A549 (cell line): ENCODE measurements around the gene MBLAC1. TPM values are rescaled to one million over a fixed set of nuclear protein-coding genes. Genes with fewer than 3 reads are reported as not detected.
"Not testable (repeated sequence)": the region's sequence is repeated elsewhere in the genome, so short reads cannot be mapped to it uniquely, and the experiment has no call there.

Source experiments
- ATAC-seq, 2 experiments: fragments of 200-7000 bp in 1 of 2; fragments of >200 bp in 1 of 2; cut with Nextera tagmentation in 1 of 2; cut with Tn5 transposase in 1 of 2; 3 replicates each; pipeline versions ENCODE4 v1.8.0 to v1.9.1; 2018 to 2020; ENCODE audit warnings: mild to moderate bottlenecking in 1 of 2, moderate library complexity in 1 of 2
- CTCF ChIA-PET: fragments of 300-600 bp; sonication (Branson Sonifier 250); formaldehyde crosslinking; extraction: SDS; loops from one replicate; lab custom pipeline; 2021; ENCODE audit warnings: antibody characterized with exemption, inconsistent platforms; lab: Yijun Ruan, JAX
- POLR2A ChIA-PET: fragments of 350-600 bp; formaldehyde crosslinking; extraction: SDS; loops from one replicate; lab custom pipeline; 2021; ENCODE audit warnings: antibody characterized with exemption, inconsistent platforms; lab: Yijun Ruan, JAX
- DNase-seq, 2 experiments: peaks; one replicate each; pipeline versions ENCODE4 v3.0.0 to v3.0.0-alpha.2; 2011 to 2016; ENCODE audit warnings: low read depth in 1 of 2, low spot score in 1 of 2
- FAIRE-seq: peaks from 2 replicates; lab custom pipeline; 2011; peaks lifted over from hg19 to GRCh38; lab: Jason Lieb, UNC
- H3K27ac ChIP-seq, 2 experiments: fragments of >200 bp; sonication (Bioruptor Twin); formaldehyde crosslinking; 3 replicates each; pipeline ENCODE4 v1.5.1; 2016 to 2017
- H3K4me1 ChIP-seq: fragments of >200 bp; sonication (Bioruptor Twin); formaldehyde crosslinking; 3 replicates; pipeline ENCODE4 v1.6.1; 2016
- H3K4me2 ChIP-seq: fragments of >200 bp; sonication (Bioruptor Twin); formaldehyde crosslinking; 3 replicates; pipeline ENCODE4 v1.6.1; 2016
- H3K4me3 ChIP-seq: fragments of >200 bp; sonication (Bioruptor Twin); formaldehyde crosslinking; 3 replicates; pipeline ENCODE4 v1.5.1; 2016
- H3K9me3 ChIP-seq: fragments of >200 bp; sonication (Bioruptor Twin); formaldehyde crosslinking; 3 replicates; pipeline ENCODE4 v1.6.1; 2016
- CBX8 ChIP-seq: fragments of 200-600 bp; sonication (generic); IDR thresholded peaks from 2 replicates; pipeline ENCODE4 v1.6.1; 2016
- CEBPB ChIP-seq, 2 experiments: fragments of >200 bp in 1 of 2; sonication (Bioruptor Twin) in 1 of 2; formaldehyde crosslinking in 1 of 2; IDR thresholded peaks; 2 replicates each; pipeline ENCODE4 v1.6.1; 2012 to 2016
- FOSL2 ChIP-seq, 2 experiments: fragments of 450-650 bp in 1 of 2; fragments of >200 bp in 1 of 2; sonication (Bioruptor Twin) in 1 of 2; formaldehyde crosslinking; IDR thresholded peaks; 2 replicates each; pipeline versions ENCODE4 v1.5.0 to v1.6.1; 2016 to 2020; ENCODE audit warnings: mild to moderate bottlenecking in 1 of 2, moderate library complexity in 1 of 2
- FOXS1 ChIP-seq: fragments of 250-450 bp; sonication (Bioruptor Pico); IDR thresholded peaks from 2 replicates; pipeline ENCODE4 v1.5.0; 2020; ENCODE audit warnings: mild to moderate bottlenecking, moderate library complexity
- GATA3 ChIP-seq: IDR thresholded peaks from 2 replicates; pipeline ENCODE4 v1.6.1; 2012; ENCODE audit warnings: borderline replicate concordance
- HDAC2 ChIP-seq: fragments of 200-600 bp; sonication (generic); IDR thresholded peaks from 2 replicates; pipeline ENCODE4 v1.6.1; 2016
- HEYL ChIP-seq: fragments of 250-450 bp; sonication (Bioruptor Pico); IDR thresholded peaks from 2 replicates; pipeline ENCODE4 v1.8.0; 2021; ENCODE audit warnings: mild to moderate bottlenecking, moderate library complexity
- HOXA7 ChIP-seq: fragments of 250-450 bp; sonication (Bioruptor Pico); IDR thresholded peaks from 2 replicates; pipeline ENCODE4 v1.5.0; 2020; ENCODE audit warnings: mild to moderate bottlenecking, moderate library complexity
- HOXB13 ChIP-seq: fragments of 250-450 bp; sonication (Bioruptor Pico); IDR thresholded peaks from 2 replicates; pipeline ENCODE4 v1.5.0; 2020; ENCODE audit warnings: low read depth, mild to moderate bottlenecking, moderate library complexity
- HOXB5 ChIP-seq: fragments of 250-450 bp; sonication (Bioruptor Pico); IDR thresholded peaks from 2 replicates; pipeline ENCODE4 v1.5.0; 2020; ENCODE audit warnings: mild to moderate bottlenecking, moderate library complexity
- JUN ChIP-seq, 2 experiments: fragments of >200 bp; sonication (Bioruptor Twin); formaldehyde crosslinking; IDR thresholded peaks; 2 replicates in 1 of 2; 3 replicates in 1 of 2; pipeline ENCODE4 v1.6.1; 2016 to 2017
- JUNB ChIP-seq: fragments of >200 bp; sonication (Bioruptor Twin); formaldehyde crosslinking; IDR thresholded peaks from 2 replicates; pipeline ENCODE4 v1.6.1; 2016
- NFE2L2 ChIP-seq: fragments of 150-350 bp; conservative IDR thresholded peaks from 2 replicates; pipeline ENCODE4 v1.6.1; 2014; ENCODE audit warnings: low read length
- NPAS2 ChIP-seq: fragments of 250-450 bp; sonication (Bioruptor Pico); IDR thresholded peaks from 2 replicates; pipeline ENCODE4 v1.8.0; 2022; ENCODE audit warnings: mild to moderate bottlenecking, moderate library complexity, borderline replicate concordance
- POLR2AphosphoS2 ChIP-seq: conservative IDR thresholded peaks from 2 replicates; pipeline ENCODE4 v1.6.1; 2012; ENCODE audit warnings: low read length, improper control_type of control experiment, inconsistent platforms
- RAD21 ChIP-seq, 2 experiments: fragments of >200 bp in 1 of 2; sonication (Bioruptor Twin) in 1 of 2; formaldehyde crosslinking in 1 of 2; IDR thresholded peaks in 1 of 2; conservative IDR thresholded peaks in 1 of 2; 2 replicates in 1 of 2; 3 replicates in 1 of 2; pipeline ENCODE4 v1.6.1; 2012 to 2018; ENCODE audit warnings: inconsistent platforms in 1 of 2
- RCOR1 ChIP-seq: fragments of 150-350 bp; IDR thresholded peaks from 2 replicates; pipeline ENCODE4 v1.6.1; 2014; ENCODE audit warnings: antibody characterized with exemption, low read length, low read depth
- SMC3 ChIP-seq: fragments of >200 bp; sonication (Bioruptor Twin); formaldehyde crosslinking; IDR thresholded peaks from 3 replicates; pipeline ENCODE4 v1.6.1; 2018; ENCODE audit warnings: inconsistent platforms
- SREBF2 ChIP-seq: fragments of 450-650 bp; IDR thresholded peaks from 2 replicates; pipeline ENCODE4 v1.6.1; 2014; ENCODE audit warnings: mild to moderate bottlenecking, moderate library complexity
- TFCP2L1 ChIP-seq: fragments of 250-450 bp; sonication (Bioruptor Pico); IDR thresholded peaks from 2 replicates; pipeline ENCODE4 v1.5.0; 2021; ENCODE audit warnings: mild to moderate bottlenecking
- ZC3H11A ChIP-seq: fragments of 450-650 bp; IDR thresholded peaks from 2 replicates; pipeline ENCODE4 v1.6.1; 2014; ENCODE audit warnings: antibody characterized with exemption, mild to moderate bottlenecking
- WGBS: methylation state at CpG from one replicate; pipeline ENCODE4 v1.1.6; 2017; ENCODE audit errors: missing lambda C conversion rate; 5-methylcytosine and 5-hydroxymethylcytosine counted together
- polyA plus RNA-seq, 4 experiments: library from polyadenylated mRNA; depleted of rRNA in 3 of 4; stranded (reverse); fragments of >200 nt; fragmentation: RNase III in 1 of 4; extraction: RNeasy Plus Mini Kit Qiagen cat#74134 plus additional on column Dnase treatment in 1 of 4; gene quantifications; 2 replicates in 3 of 4; 3 replicates in 1 of 4; pipeline ENCODE4 v1.2.3, GENCODE V29; 2011 to 2017
- TF ChIP-seq, protein P1 (sequence below): fragments of 200-600 bp; sonication (generic); IDR thresholded peaks from 2 replicates; pipeline ENCODE4 v1.6.1; 2016; ENCODE audit warnings: antibody characterized with exemption, mild to moderate bottlenecking, moderate library complexity
- TF ChIP-seq, protein P2 (sequence below): fragments of >200 bp; sonication (Bioruptor Twin); formaldehyde crosslinking; IDR thresholded peaks from 2 replicates; pipeline ENCODE4 v1.6.1; 2016
- TF ChIP-seq, protein P3 (sequence below): fragments of 450-650 bp; IDR thresholded peaks from 2 replicates; pipeline ENCODE4 v1.6.1; 2014; ENCODE audit warnings: antibody characterized with exemption
- TF ChIP-seq, protein P4 (sequence below): fragments of >200 bp; sonication (Bioruptor Twin); formaldehyde crosslinking; IDR thresholded peaks from 3 replicates; pipeline ENCODE4 v1.5.1; 2016

Gene MBLAC1
- polyA plus RNA-seq, 2 of the 4 experiments (the other 2 are of a cell fraction) = 0.63 to 2.6 TPM

DNA sequence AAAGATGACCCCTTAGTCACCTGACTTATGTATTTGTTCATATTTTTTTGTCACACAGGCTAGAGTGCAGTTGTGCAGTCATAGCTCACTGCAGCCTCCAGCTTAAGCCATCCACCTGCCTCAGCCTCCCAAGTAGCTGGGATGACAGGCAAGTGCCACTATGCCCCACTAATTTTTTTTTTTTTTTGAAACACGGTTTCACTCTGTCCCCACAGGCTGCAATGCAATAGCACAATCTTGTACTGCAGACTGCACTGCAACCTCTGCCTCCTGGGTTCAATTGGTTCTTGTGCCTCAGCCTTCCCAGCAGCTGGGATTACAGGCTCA is 1.8 kb downstream of the MBLAC1 start:
- DNase-seq = no peak
- ChIA-PET POLR2A (interaction anchor here (3.4 kb wide), 1 partner anchor 28 kb away, joined by 8 read pairs; the partner anchor contains the start of genes AP4M1 and MCM7), CTCF (interaction anchor here (1.0 to 13.2 kb wide), 7 partner anchors 22 to 279 kb away, joined by 3 to 245 read pairs (median 7); partner anchors contain the start of genes AP4M1, GJC3, LAMTOR4 and MCM7)
- H3K4me3 ChIP-seq = no peak overlapping the region
- TF ChIP-seq TFCP2L1 (no peak), NPAS2 (CRISPR knock-in tag) (no peak), NFE2L2 (no peak), SREBF2 (no peak), HEYL (CRISPR knock-in tag) (no peak), GATA3 (no peak), JUNB (no peak), ZC3H11A (no peak), HOXA7 (CRISPR knock-in tag) (no peak), CBX8 (no peak), HDAC2 (no peak), JUN (IDR thresholded peaks at IDR 0.05) (no peak), FOSL2 (IDR thresholded peaks at IDR 0.05) (no peak), FOSL2 (CRISPR knock-in tag; IDR thresholded peaks at IDR 0.05) (no peak), RCOR1 (no peak), HOXB5 (CRISPR knock-in tag) (no peak), POLR2AphosphoS2 (no peak), HOXB13 (CRISPR knock-in tag) (no peak)
- TF ChIP-seq, protein P1, sequence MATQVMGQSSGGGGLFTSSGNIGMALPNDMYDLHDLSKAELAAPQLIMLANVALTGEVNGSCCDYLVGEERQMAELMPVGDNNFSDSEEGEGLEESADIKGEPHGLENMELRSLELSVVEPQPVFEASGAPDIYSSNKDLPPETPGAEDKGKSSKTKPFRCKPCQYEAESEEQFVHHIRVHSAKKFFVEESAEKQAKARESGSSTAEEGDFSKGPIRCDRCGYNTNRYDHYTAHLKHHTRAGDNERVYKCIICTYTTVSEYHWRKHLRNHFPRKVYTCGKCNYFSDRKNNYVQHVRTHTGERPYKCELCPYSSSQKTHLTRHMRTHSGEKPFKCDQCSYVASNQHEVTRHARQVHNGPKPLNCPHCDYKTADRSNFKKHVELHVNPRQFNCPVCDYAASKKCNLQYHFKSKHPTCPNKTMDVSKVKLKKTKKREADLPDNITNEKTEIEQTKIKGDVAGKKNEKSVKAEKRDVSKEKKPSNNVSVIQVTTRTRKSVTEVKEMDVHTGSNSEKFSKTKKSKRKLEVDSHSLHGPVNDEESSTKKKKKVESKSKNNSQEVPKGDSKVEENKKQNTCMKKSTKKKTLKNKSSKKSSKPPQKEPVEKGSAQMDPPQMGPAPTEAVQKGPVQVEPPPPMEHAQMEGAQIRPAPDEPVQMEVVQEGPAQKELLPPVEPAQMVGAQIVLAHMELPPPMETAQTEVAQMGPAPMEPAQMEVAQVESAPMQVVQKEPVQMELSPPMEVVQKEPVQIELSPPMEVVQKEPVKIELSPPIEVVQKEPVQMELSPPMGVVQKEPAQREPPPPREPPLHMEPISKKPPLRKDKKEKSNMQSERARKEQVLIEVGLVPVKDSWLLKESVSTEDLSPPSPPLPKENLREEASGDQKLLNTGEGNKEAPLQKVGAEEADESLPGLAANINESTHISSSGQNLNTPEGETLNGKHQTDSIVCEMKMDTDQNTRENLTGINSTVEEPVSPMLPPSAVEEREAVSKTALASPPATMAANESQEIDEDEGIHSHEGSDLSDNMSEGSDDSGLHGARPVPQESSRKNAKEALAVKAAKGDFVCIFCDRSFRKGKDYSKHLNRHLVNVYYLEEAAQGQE = no peak
- TF ChIP-seq, protein P2, sequence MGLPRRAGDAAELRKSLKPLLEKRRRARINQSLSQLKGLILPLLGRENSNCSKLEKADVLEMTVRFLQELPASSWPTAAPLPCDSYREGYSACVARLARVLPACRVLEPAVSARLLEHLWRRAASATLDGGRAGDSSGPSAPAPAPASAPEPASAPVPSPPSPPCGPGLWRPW = no peak
- H3K4me2 ChIP-seq = no peak overlapping the region
- H3K27ac ChIP-seq = no peak overlapping the region
- H3K4me1 ChIP-seq = peaks cover 30% of the 10 kb centered on the region
- ATAC-seq = no peak
- FAIRE-seq = no peak
- H3K9me3 ChIP-seq = no peaks in the 10 kb centered on the region
- WGBS = 70% methylated on average over 1 of the region's 1 CpG

DNA sequence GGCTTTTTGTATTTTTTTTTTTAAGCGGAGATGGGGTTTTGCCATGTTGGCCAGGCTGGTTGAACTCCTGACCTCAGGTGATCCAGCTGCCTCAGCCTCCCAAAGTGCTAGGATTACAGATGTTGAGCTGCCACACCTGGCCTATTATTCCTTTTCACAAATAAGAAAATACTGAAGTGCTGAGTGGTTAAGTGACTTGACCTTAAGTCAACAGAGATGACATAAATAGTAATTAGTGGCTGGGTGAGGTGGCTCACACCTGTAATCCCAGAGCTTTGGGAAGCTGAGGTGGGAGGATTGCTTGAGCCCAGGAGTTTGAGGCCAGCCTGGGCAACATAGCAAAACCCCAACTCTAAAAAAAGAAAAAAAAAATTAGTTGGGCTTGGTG is 3.4 kb downstream of the MBLAC1 start:
- FAIRE-seq, H3K4me2 ChIP-seq, H3K4me3 ChIP-seq, H3K9me3 ChIP-seq, DNase-seq, ATAC-seq, H3K27ac ChIP-seq: not testable (repeated sequence)
- ChIA-PET POLR2A (interaction anchor here (3.4 kb wide), 1 partner anchor 29 kb away, joined by 8 read pairs; the partner anchor contains the start of genes AP4M1 and MCM7), CTCF (interaction anchor here (0.6 to 13.2 kb wide), 19 partner anchors 8 to 1218 kb away, joined by 3 to 245 read pairs (median 4); partner anchors contain the start of genes AP4M1, CNPY4, LAMTOR4 and MCM7)
- 75% methylated on average over 1 of the region's 1 CpG for WGBS
- H3K4me1 ChIP-seq = peaks cover 21% of the 10 kb centered on the region

DNA sequence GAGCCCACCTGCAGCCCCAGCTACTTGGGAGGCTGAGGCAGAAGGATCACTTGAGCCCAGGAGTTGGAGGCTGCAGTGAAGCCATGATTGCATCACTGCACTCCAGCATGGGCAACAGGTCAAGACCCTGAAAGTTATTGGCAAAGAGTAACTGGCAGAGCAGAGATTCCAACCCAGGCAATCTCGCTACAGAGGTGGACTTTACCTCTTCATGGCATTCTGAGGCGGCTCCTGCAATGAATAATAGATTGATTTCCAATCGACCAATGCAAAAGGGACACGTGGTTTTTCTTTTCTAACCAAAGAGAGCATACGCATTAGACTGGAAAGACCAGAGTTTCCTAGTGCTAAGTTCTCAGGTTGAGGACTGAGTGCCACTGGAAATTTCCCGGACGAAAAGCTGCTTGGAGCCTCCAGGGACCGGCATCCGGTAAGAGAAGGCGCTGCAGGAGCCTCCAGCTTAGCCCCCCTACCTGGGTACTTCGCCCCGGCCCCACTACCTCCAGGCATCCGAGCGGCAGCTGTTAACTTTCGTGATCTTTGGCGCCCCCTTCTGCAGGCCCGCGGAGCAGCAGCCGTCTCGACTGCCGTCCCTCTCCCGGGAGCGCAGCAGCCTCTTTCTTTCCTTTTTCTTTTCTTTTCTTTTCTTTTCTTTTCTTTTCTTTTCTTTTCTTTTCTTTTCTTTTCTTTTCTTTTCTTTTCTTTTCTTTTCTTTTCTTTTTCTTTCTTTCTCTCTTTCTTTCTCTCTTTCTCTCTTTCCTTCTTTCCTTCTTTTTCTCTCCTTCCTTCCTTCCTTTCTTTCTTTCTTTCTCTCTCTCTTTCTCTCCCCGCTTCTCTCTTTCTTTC is 4.1 kb downstream of the MBLAC1 start:
- POLR2A ChIA-PET = interaction anchor here (0.7 to 3.4 kb wide), 3 partner anchors 18 to 656 kb away, joined by 3 to 8 read pairs (median 4); partner anchors contain the start of genes AP4M1, LAMTOR4 and MCM7
- TF ChIP-seq, protein P3, sequence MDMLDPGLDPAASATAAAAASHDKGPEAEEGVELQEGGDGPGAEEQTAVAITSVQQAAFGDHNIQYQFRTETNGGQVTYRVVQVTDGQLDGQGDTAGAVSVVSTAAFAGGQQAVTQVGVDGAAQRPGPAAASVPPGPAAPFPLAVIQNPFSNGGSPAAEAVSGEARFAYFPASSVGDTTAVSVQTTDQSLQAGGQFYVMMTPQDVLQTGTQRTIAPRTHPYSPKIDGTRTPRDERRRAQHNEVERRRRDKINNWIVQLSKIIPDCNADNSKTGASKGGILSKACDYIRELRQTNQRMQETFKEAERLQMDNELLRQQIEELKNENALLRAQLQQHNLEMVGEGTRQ = 0 out of 2 replicates have a peak, but pooled peaks have one; percentile 17
- TF ChIP-seq HDAC2 (no peak), SMC3 (peak; percentile 39), FOXS1 (CRISPR knock-in tag) (no peak), RAD21 (conservative IDR thresholded peaks at IDR 0.05 in 1 of 2, IDR thresholded peaks at IDR 0.05 in 1 of 2) (peak; percentile 71 to 72), CEBPB (IDR thresholded peaks at IDR 0.05) (0 out of 4 replicates have a peak, but pooled peaks of 1 of the 2 experiments have one; percentile 43)
- TF ChIP-seq, protein P4, sequence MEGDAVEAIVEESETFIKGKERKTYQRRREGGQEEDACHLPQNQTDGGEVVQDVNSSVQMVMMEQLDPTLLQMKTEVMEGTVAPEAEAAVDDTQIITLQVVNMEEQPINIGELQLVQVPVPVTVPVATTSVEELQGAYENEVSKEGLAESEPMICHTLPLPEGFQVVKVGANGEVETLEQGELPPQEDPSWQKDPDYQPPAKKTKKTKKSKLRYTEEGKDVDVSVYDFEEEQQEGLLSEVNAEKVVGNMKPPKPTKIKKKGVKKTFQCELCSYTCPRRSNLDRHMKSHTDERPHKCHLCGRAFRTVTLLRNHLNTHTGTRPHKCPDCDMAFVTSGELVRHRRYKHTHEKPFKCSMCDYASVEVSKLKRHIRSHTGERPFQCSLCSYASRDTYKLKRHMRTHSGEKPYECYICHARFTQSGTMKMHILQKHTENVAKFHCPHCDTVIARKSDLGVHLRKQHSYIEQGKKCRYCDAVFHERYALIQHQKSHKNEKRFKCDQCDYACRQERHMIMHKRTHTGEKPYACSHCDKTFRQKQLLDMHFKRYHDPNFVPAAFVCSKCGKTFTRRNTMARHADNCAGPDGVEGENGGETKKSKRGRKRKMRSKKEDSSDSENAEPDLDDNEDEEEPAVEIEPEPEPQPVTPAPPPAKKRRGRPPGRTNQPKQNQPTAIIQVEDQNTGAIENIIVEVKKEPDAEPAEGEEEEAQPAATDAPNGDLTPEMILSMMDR = peak; percentile 80
- WGBS = 11% methylated on average over 24 of the region's 24 CpGs
- FAIRE-seq (no peak), ATAC-seq (peak; percentile 28 to 41; a peak in 3 of 6 replicates), DNase-seq (peak; percentile 63 to 74)
- Histone ChIP-seq H3K4me3 (no peak overlapping the region), H3K27ac (peak overlapping the region in 1 of 2 experiments; percentile 63; a peak in 4 of 6 replicates), H3K4me2 (peak overlapping the region; percentile 68), H3K4me1 (peaks cover 15% of the 10 kb centered on the region), H3K9me3 (no peaks in the 10 kb centered on the region)
- CTCF ChIA-PET = interaction anchor here (0.5 to 13.2 kb wide), 27 partner anchors 9 to 1219 kb away, joined by 3 to 245 read pairs (median 3); partner anchors contain the start of genes AP4M1, CNPY4, LAMTOR4 and MCM7
